T-helper 9 cell (primary cell): ENCODE results near the gene MXD4.
"Not testable (repeated sequence)": the region's sequence is repeated elsewhere in the genome, so short reads cannot be mapped to it uniquely, and the experiment has no call there.

ENCODE experiments used
- DNase-seq: peaks from one replicate; pipeline ENCODE4 v3.0.0-alpha.2; 2020

MXD4 gene

GRCh38 chr4:2217726-2218125 lies 44.2 kb downstream of the MXD4 start:
- DNase-seq: no peak

DNA sequence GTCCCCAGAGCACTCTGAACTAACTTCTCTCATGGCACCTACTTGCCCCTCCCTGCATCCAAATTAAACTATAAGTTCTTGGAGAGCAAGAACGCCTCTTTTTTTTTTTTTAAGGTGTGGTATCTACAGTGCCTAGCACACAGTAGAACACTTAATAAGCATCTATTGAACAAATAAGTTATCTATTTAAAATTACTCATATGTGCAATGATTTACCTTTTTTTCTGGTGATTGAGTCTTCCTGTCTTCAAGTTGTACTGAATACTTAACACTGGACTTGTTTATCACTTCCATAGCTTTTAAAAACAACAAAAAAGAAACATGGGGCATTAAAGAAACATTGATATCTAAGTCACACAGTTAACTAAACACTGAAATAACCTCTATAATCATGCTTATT lies 49.1 kb downstream of the MXD4 start:
- no peak for DNase-seq

GRCh38 chr4:2202789-2203188 lies 59.1 kb downstream of the MXD4 start:
- DNase-seq: not testable (repeated sequence)
